Measurements from ENCODE around the gene DUSP22. TPM values are rescaled to one million over a fixed set of nuclear protein-coding genes. Genes with fewer than 3 reads are reported as not detected.

DUSP22 gene
- total and polyA plus RNA-seq, 9 of the 15 experiments (the other 6 are each of a cell fraction or from before 2014, with no cell fraction given) = 9.3 to 19.4 (median 11.8) TPM

DNA sequence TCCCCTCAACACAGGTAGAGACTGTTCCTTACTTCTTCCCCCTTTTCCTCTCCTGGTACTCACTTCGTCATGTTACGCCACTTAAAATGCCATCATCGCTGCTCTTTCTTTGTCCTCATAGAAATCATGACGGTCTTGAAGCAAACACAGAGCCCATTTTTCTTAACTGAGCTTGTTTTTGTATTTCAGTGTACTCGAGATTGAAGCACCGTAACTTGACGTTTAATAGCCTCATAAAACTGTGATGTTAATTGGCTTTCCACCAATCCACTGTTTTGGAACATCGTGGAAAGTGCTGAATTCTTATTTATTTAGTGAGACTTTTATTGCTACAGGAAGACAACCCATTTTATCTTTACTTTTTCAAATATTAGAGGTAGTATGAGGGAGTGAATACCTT lies 38.7 kb downstream of the DUSP22 start:
- in situ Hi-C loops (cut with MboI) = no loop called here
- H2AFZ ChIP-seq (ENCODE audit: low read depth, low read length) = no peak overlapping the region
- ChIA-PET CTCF (ENCODE audit: low intra/inter-chr PET ratio) (no interaction called here), POLR2A (interaction anchor here (0.6 to 3.9 kb wide), 4 partner anchors 8 to 49 kb away, joined by 3 to 15 read pairs (median 6); no protein-coding TSS in a partner anchor)
- H3K9me1 ChIP-seq (ENCODE audit: control insufficient read depth, insufficient read depth, low read length) = no peaks in the 10 kb centered on the region
- H3K27ac ChIP-seq (ENCODE audit: extremely low read depth, low read depth, low read length) = no peak overlapping the region
- H3K9ac ChIP-seq (ENCODE audit: insufficient read depth in 1 of 2, low read depth in 2 of 2, low read length in 2 of 2) = no peak overlapping the region
- no peaks in the 10 kb centered on the region for H3K9me3 ChIP-seq (replicated peaks; ENCODE audit: control insufficient read depth, insufficient read depth, low read depth, low read length)
- no TSS peak for BruUV-seq (replicated peaks)
- 30% methylated on average over 8 of the region's 8 CpGs for WGBS (ENCODE audit: insufficient coverage, low coverage, missing lambda C conversion rate)
- no peak overlapping the region for H3K4me3 ChIP-seq
- no peak for TF ChIP-seq NR2C2 (CRISPR knock-in tag; IDR thresholded peaks at IDR 0.05)
- 0 out of 2 replicates have a peak, but pooled peaks have one; percentile 25 for TF ChIP-seq NR2C2 (tag; IDR thresholded peaks at IDR 0.05)
- TF ChIP-seq ZNF699 (CRISPR knock-in tag; IDR thresholded peaks at IDR 0.05; ENCODE audit: insufficient replicate concordance) = no peak
- FAIRE-seq = no peak
- H3K4me2 ChIP-seq (ENCODE audit: insufficient read depth, low read length) = no peak overlapping the region
- H3K36me3 ChIP-seq (ENCODE audit: control insufficient read depth, insufficient read depth, low read length) = no peaks in the 10 kb centered on the region
- H3K79me2 ChIP-seq (ENCODE audit: control insufficient read depth, insufficient read depth, low read length) = no peaks in the 10 kb centered on the region
- peaks cover 3 to 20% of the 10 kb centered on the region in 2 experiments; a peak in 3 of 5 replicates for H3K27me3 ChIP-seq (ENCODE audit: control insufficient read depth in 2 of 2, insufficient read depth in 2 of 2, low read length in 2 of 2)
- peaks cover 4 to 5% of the 10 kb centered on the region in 2 experiments; a peak in 2 of 5 replicates for H3K4me1 ChIP-seq (replicated peaks in 1 of 2; ENCODE audit: control insufficient read depth in 2 of 2, insufficient read depth in 2 of 2, low read length in 2 of 2)
- DNase-seq (ENCODE audit: extremely low read depth in 1 of 4, low spot score in 3 of 4) = no peak
- peaks cover 32% of the 10 kb centered on the region for H4K20me1 ChIP-seq (replicated peaks; ENCODE audit: control insufficient read depth, insufficient read depth, low read length)
- ATAC-seq = no peak
- intact Hi-C loops (cut with micrococcal nuclease) = no loop called here

DNA sequence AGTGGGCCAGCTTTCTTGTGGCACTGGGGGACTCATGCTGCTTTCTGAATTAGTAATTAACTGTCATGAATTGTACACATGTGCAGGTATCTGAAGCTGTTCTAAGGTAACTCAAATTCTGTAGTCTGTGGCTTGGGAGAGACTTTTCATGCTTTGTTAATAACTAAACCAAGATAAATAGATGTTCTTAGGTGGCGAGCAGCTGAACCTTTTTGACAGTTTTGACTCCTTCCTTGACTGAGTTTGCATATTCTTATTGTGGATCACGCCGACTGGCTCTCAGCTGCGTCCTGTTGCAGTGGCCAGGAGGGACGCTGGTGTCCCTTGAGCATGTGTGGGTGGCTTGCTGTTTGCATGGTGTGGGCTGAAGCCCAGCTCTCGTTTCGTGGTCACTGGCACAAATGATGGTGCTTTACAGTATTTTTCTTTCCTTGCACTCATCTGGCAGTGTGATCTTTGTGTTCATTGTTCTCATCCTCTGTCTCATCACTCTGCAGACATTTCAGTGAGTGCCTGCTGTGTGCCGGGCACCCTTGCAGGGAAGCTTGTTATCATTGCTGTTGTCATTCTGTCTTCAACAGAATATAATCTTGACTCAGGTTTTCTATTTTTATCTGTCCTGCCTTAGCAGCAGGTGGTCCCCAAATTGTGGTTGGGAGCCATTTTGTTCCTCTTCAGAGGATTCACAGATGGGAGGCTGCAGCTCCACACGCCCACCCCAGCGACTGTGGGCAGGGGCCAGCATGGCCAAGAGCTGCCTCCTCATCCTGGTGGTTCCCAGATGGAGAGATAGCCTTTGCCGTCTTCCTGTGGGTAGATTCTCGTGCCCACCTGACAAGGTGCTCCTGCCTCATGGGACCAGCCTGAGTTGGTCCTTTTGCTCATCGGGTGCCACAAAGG lies 39.6 kb downstream of the DUSP22 start:
- ChIA-PET POLR2A (interaction anchor here (1.0 to 3.9 kb wide), 8 partner anchors 8 to 39 kb away, joined by 3 to 15 read pairs (median 4); no protein-coding TSS in a partner anchor), CTCF (ENCODE audit: low intra/inter-chr PET ratio) (no interaction called here)
- no TSS peak for BruUV-seq (replicated peaks)
- peaks cover 3 to 26% of the 10 kb centered on the region in 2 experiments; a peak in 4 of 5 replicates for H3K27me3 ChIP-seq (ENCODE audit: control insufficient read depth in 2 of 2, insufficient read depth in 2 of 2, low read length in 2 of 2)
- FAIRE-seq = no peak
- H3K4me2 ChIP-seq (ENCODE audit: insufficient read depth, low read length) = no peak overlapping the region
- no peaks in the 10 kb centered on the region for H3K9me1 ChIP-seq (ENCODE audit: control insufficient read depth, insufficient read depth, low read length)
- peaks cover 30% of the 10 kb centered on the region for H4K20me1 ChIP-seq (replicated peaks; ENCODE audit: control insufficient read depth, insufficient read depth, low read length)
- peaks cover 4 to 5% of the 10 kb centered on the region in 2 experiments; a peak in 2 of 5 replicates for H3K4me1 ChIP-seq (replicated peaks in 1 of 2; ENCODE audit: control insufficient read depth in 2 of 2, insufficient read depth in 2 of 2, low read length in 2 of 2)
- peak overlapping the region in 1 of 2 experiments; percentile 10; a peak in 1 of 4 replicates for H3K9ac ChIP-seq (ENCODE audit: insufficient read depth in 1 of 2, low read depth in 2 of 2, low read length in 2 of 2)
- ATAC-seq = peak; percentile 46; the same call in 2 of the 3 replicates
- WGBS (ENCODE audit: insufficient coverage, low coverage, missing lambda C conversion rate) = 19% methylated on average over 13 of the region's 13 CpGs
- no peaks in the 10 kb centered on the region for H3K79me2 ChIP-seq (ENCODE audit: control insufficient read depth, insufficient read depth, low read length)
- no peak overlapping the region for H3K4me3 ChIP-seq
- intact Hi-C loops (cut with micrococcal nuclease) (no loop called here), in situ Hi-C loops (cut with MboI) (no loop called here)
- H3K27ac ChIP-seq (ENCODE audit: extremely low read depth, low read depth, low read length) = no peak overlapping the region
- H2AFZ ChIP-seq (ENCODE audit: low read depth, low read length) = no peak overlapping the region
- no peaks in the 10 kb centered on the region for H3K9me3 ChIP-seq (replicated peaks; ENCODE audit: control insufficient read depth, insufficient read depth, low read depth, low read length)
- DNase-seq (ENCODE audit: extremely low read depth in 1 of 4, low spot score in 3 of 4) = no peak
- no peaks in the 10 kb centered on the region for H3K36me3 ChIP-seq (ENCODE audit: control insufficient read depth, insufficient read depth, low read length)
- TF ChIP-seq CTCF (IDR thresholded peaks at IDR 0.05 in 2 of 3, conservative IDR thresholded peaks at IDR 0.05 in 1 of 3; ENCODE audit: insufficient read depth in 2 of 3, low read depth in 1 of 3, low read length in 3 of 3) = peak in 2 of 3 experiments; percentile 15 to 30; a peak in 1 of 6 replicates
- peak; percentile 9 to 31; a peak in 1 of 4 replicates for TF ChIP-seq NRF1 (conservative IDR thresholded peaks at IDR 0.05 in 1 of 2, IDR thresholded peaks at IDR 0.05 in 1 of 2)
- TF ChIP-seq, protein P1, sequence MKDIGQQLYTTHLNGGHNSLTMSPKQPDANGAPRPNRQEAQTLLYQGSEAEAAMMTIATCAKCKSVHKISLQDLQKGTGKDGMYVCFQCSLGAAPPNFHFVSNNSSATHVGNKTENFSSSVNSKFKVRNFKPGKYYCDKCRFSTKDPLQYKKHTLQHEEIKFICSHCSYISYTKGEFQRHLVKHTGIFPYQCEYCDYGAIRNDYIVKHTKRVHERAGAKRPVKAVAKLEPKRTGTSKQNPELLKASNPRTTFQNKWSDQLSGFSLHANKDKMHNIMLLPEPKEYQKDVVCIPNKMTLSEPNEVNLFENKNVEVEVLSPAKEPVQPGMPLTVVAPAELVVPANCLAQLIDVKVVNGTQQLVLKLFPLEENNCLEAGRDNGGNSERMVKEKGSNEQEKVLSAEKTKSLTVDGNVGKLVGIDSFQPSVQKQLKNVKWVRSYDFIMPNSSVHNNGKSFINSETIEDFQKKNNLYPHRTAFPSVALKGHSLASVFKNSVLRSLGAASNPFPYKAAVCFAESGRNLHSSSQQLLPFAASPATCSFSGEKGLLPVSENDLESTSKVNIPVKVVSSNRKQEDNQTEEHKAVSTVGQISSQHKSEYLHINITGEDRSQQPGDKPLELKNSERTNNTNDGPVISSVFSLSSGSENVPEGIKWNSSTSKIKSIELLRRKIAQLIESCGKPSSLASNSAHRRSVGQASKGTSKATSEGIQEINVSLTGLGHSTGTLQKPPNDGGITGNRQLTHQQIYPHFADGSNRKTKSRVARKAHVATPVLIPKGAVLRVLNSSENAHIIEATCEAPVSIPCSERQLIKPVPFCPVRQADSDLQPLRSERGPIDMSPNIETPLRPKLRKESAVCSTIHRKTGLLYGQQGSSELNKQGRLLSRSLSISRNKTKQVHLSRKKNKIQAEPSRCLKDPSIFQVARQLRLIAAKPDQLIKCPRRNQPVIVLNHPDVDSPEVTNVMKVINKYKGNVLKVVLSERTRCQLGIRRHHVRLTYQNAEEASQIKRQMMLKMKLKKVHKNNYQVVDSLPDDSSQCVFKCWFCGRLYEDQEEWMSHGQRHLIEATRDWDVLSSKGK (CRISPR knock-in tag; IDR thresholded peaks at IDR 0.05) = no peak
